NCI-H2227 (cell line): ENCODE measurements around the gene LYPD5.

ENCODE experiments used
- DNase-seq: peaks from one replicate; lab custom pipeline; 2025; ENCODE audit not compliant: unreplicated experiment; lab: John Stamatoyannopoulos, UW

LYPD5 gene

DNA sequence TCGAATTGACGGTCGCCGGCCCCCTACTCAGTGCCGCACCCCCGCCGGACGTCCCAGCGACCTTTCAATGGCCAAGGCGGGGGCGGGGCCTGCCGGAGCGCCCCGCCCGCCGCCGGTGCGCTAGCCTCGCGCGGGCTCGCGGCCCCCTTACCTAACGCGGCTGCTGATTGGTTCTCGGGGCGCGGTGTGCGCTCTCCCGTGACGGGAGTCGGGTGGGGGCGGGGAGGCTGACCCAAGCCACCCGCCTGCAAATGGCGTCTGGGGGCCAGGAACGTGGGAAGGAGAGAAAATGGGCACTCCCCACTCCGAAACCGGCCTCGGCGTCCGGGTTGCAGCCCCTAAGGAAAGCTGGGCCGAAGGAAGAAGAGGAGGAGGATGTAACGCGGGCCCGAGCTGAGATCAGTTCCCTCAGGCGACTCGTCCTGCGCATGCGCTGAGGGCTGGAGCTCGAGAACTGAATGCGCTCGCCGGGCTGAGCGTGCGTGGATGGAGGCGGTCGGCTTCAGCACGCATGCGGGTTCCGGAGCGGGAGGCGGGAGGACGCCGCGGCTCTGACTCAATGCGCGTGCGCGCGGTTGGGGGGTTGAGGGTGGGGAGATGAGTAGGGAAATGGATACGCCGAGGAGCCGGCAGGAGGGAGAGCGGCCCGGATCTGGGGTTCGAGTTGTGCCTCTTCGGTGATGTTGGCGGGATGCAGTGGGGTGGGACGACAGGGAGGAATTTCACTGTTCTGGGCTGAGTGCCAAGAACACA lies 47.6 kb downstream of the LYPD5 start, which contains the start of gene SMG9:
SMG9 (minus strand) TSS at position 460 of the 753 bp plus-strand sequence. CDS start 4,221 bp downstream, outside the sequence.
- DNase-seq: peak; percentile 97

DNA sequence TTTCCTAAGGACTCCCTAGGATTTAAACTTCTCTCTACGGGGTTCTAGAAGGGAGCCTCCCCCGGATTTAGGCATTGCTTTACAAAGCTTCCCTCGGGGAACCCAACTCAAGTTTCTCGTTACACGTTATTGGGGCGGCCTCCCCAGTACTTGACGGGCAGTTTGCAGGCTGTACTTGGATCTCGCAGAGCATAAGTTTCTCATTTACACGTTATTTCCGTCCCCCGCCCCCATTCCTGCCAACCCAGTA lies 48.1 kb downstream of the LYPD5 start:
- no peak for DNase-seq

DNA sequence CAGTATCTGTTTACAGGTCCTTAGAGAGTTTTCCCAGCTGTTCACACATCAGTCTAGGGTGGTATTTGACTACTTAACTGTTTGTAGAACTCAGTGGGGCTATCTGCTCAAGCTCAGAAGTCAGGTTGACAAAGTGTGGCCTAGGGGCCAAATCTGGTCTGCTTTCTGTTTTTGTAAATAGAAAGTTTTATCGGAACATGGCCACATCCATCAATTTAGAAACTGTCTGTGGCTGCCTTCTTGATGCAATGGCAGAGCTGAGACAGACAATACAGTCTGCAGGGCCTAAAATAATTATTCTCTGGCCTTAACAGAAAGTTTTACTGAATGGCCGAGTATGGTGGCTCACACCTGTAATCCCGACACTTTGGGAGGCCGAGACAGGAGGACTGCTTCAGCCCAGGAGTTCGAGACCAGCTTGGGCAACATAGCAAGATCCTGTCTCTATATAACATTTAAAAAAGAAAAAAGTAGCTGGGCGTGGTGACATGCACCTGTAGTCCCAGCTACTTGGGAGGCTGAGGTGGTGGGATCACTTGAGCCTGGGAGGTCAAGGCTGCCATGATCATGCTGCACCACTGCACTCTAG lies 49.9 kb downstream of the LYPD5 start:
- no peak for DNase-seq

DNA sequence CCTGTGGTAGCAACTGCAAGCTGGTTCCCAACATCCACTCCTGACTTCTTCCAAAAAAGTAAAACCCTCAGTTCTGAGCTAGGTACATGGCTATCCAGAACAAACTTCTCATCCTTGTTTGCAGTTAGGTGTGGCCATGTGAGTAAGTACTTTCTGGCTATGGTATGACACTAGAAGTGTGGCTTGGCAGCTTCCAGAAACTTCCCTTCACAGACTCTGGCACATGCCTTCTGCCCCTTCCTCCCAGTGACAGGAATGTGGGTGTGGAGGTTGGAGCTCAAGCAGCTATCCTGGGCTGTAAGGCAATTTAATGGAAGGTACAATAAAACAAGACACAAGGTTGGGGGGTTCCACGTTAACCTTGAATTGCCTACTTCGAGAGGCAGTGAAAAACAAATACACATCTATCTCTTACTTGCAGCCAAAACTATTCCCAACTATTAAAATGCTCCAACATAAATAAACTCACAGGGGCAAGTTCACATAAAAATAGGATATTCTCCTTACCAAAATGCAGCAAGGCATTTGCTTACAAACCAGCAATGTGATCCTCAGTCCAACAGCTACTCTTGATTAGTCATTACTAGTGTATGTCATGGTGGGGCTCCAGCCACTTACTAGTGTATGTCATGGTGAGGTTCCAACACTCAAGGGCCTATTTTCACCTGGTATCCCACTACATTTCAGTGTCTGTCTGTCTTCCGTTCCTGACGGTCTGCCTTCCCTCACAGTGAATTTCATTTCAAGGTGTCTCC lies 50.6 kb downstream of the LYPD5 start:
- DNase-seq: no peak

DNA sequence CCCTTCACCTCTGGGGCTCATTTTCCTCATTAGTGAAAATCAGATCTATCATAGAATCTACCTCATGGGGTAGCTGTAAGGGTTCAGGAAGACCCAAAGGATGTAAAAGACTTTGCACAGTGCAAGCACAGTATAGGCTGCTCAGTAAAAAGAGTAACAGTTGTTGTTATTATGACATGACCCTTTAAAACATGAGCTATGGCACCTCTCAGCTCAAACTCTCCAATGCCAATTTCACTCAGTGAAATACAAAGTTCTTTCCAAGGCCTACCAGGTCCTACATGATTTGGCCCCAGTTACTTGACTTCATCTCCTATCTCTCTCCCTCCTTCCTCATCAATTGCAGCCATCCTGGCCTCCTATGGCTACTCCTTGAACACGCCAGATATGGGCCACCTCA lies 52.3 kb downstream of the LYPD5 start:
- DNase-seq: no peak

DNA sequence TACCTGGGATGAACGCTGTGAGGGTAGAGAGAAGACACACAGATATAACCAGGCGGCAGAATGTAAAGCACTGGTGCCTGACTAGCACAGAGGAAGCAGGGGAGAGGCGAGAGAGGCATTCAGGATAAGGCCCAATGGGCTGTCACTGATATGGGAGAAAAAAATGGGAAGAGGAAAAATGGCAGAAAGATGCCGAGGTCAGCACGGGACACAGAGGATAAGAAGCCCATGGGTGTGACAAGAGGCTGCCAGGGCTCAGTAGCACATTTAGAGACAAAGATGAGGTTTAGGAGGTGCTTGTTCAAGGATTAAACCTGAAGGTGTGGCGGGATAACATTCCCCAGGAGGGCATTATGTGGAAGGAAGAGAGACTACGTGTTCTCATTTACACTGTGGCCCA lies 53.1 kb downstream of the LYPD5 start:
- no peak for DNase-seq

DNA sequence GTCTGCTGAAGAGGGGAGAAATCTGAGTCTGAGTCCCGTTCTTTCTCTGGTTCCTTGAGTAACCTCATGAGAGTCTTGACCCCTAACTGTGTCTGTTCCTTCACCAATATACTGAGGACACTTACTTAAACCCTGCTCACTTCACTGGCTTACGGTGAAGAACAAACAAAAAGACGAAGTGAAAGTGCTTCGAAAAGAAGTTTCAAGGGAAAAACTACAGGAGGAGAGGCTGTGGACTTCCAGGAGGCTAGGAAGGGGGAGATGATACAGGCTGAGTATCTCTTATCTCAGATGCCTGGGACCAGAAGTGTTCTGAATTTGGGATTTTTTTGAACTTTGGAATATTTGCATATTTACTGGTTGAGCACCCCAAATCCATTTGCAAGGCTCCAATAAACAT lies 53.6 kb downstream of the LYPD5 start:
- no peak for DNase-seq

DNA sequence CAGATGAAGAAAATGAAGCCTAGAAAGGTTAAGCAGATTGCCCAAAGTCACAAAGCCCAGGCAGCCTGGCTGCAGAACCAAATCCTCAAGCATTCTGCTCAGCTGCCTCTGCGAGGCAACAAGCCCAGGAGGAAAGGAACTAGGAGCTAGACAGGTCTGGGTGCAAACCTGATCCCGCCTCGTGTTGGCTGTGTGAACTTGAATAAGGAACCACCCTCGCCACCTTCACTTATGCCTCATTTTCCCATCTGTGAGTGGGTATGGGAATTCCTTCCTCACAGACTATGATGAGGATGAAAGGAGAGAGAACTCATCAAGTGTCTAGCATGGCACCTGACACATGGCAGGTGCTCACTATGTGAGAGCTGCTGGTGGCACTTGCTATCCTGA lies 54.0 kb downstream of the LYPD5 start:
- no peak for DNase-seq

DNA sequence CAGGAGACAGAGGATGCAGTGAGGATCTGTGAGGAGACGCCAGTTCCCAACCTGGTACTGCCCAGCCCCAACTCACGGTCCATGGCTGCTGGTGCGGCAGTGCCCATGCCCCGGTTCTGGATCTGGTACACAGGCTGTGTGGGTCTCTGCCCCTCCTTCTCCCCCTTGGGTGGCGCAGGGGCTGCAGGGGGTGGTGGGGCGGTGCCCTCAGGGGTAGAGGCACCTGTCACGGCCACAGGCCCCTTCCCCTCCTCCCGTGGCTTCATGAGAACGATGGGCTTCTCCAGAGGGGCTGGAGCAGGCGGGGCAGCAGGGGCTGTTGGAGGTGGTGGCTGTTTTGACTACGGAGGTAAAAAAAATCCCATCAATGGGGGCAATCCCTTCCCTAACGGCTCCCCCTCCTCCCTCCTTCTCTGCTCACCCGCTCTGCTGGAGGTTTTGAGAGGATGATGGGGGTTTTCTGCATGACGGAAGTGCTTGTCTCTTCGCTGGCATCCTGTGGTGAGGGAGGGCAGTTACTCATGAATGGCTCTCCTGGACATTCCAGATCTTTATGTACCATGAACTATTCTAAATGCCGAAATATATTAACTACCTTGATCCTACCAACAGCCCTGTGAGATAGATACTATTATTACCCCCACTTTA lies 54.6 kb downstream of the LYPD5 start:
- DNase-seq: no peak
